GM10266 (cell line): Measurements from ENCODE around the gene NOX1.
"Not testable (repeated sequence)": the region's sequence is repeated elsewhere in the genome, so short reads cannot be mapped to it uniquely, and the experiment has no call there.

Experiments
- DNase-seq: peaks from one replicate; pipeline ENCODE4 v3.0.0; 2012; ENCODE audit errors: extremely low spot score
- CTCF ChIP-seq: IDR thresholded peaks from 2 replicates; pipeline ENCODE4 v1.5.1; 2012; ENCODE audit warnings: mild to moderate bottlenecking, low read depth; ENCODE audit not compliant: control insufficient read depth, insufficient read depth; ENCODE audit errors: missing control alignments

The NOX1 gene

DNA sequence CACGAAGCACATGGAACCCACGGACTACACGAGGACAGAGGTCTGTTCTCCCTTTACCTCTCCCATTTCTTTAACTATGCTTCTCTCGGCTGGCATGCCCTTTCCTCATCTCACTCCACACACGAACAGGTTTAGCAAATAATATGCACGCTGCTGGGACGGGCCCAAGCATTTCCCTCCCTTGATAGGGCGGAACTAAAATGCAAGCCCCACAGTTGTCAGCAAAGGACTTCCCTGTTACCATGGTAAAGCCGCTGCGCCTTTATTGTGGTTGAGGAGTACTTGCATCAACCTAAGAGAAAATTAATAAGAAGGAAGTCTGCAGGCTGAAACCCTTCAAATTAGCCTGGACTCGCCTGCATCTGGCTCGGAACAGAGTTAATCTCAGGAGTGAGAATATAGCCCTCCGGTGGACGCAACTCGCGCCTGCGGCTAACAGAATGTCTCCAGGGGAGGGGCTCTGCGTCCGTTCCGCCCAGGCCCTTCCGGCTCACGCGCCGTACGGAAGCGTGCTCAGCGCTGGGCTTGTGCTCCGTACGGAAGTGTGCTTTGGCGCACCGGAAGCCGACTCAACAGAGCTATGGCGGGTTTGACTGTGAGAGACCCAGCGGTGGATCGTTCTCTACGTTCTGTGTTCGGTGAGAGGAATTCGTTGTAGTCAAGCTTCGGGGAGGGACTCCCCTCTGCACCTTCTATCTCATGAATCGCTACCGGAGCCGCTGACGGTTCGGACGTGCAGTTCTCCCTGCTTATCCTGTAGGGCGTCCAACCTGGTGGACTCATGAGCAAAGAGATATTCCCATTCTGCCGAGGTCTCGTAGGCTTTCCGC is 54.1 kb downstream of the NOX1 start, which contains the start of gene CSTF2:
Gene CSTF2, plus strand, starts transcription at position 555 of the 830 bp plus-strand sequence. Its CDS starts 26 bp downstream, at position 581.
- no peak for TF ChIP-seq CTCF

GRCh38 chrX:100819534-100819836 is 54.7 kb downstream of the NOX1 start:
- DNase-seq, result no peak
- no peak for TF ChIP-seq CTCF

More for the DNA sequence above, 54.1 kb downstream of the NOX1 start, which contains the start of gene CSTF2:
- DNase-seq, result peak; percentile 65

- no peak for TF ChIP-seq CTCF
- DNase-seq, result no peak
These were observed 56.8 kb downstream of the NOX1 start for GRCh38 chrX:100817340-100817739.

DNA sequence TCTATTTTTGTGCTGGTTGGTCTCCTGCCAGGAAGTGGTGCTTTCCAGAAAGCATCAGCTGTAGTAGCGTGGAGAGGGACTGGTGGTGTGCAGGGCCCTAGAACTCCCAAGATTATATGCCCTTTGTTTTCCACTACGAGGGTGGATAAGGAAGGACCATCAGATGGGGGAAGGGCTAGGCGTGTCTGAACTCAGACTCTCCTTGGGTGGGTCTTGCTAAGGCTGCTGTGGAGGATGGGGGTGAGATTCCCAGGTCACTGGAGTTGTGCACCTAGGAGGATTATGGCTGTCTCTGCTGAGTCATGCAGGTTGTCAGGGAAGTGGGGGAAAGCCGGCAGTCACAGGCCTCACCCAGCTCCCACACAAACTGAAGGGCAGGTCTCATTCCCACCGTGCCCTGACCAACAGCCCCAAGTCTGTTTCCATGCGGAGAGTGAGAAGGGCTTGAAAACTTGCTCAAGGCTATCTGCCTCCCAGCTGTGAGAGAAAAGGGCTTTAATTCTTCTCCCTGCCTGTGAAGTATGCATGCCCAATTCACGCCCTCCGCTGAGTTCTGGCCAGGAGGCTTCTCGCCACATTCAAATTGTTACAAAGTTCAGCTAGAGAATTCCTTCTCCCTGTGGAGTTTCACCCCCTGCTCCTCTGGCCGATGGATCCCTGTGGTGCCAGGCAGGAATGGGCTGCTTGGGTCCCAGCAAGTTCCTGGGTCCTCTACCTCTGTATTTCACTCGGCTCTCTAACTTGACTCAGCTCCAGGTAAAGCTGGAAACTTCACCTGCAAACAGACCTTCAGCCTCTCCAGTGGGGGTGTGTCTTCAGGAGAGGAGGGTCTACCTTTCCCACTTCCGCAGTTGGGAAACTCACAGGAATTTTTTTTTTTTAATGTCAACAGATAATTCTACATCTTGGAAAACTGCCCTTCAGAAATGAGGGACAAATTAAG is 61.7 kb downstream of the NOX1 start:
- TF ChIP-seq CTCF, result no peak
- no peak for DNase-seq

GRCh38 chrX:100808265-100808664 is 65.9 kb downstream of the NOX1 start:
- DNase-seq, result not testable (repeated sequence)

DNA sequence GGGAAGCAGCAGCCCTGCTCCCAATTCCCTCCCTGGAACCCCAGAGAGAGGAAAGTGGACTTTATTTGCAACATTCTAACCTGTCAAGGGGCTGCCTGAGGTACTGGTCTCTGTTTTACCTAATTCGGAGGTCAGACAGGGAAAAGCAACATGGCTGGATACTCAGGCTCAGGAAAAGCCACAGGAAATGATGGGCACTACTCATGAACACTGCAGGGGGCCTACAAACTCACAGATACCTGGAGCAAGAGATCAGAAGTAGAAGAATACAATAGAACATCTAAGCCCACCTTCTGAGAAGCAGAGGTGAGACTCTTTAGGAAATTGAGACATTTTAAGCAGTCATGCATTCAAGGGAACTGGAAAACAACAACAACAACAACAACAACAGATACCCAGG is 69.4 kb downstream of the NOX1 start:
- no peak for TF ChIP-seq CTCF
- no peak for DNase-seq

DNA sequence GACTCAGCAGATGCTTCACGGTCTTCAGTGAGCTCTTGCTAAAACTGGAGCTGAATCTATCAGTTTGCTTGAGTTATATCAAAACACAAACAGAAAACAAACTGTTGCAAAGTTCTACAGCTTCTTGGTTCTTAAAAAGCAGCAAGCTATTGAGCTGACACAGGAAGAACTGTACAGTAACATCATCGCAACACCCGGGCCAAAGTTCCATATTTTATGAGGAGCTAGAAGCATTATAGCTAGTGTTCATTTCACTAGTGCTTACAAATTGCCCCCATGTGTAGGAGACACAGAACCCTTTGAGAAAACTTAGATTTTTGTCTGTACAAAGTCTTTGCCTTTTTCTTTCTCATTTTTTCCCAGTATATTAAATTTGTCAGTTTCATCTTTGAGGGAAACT is 71.3 kb downstream of the NOX1 start:
- no peak for DNase-seq
- no peak for TF ChIP-seq CTCF
